Neural cell (in vitro differentiated cells): Measurements from ENCODE around the gene NXNL1. TPM values are rescaled to one million over a fixed set of nuclear protein-coding genes. Genes with fewer than 3 reads are reported as not detected.

ENCODE experiments used
- H2AFZ ChIP-seq: fragments of 200-600, 300-800 bp; sonication (generic), shearing (Covaris generic); 2 replicates; pipeline ENCODE4 v1.6.0; 2014; ENCODE audit warnings: low read depth, mild to moderate bottlenecking, antibody characterized with exemption, low read length, moderate library complexity
- H3F3A ChIP-seq: fragments of 200-600 bp; shearing (Covaris generic); 2 replicates; pipeline ENCODE4 v1.6.1; 2016; ENCODE audit warnings: mild to moderate bottlenecking, moderate library complexity, mixed read lengths, antibody characterized with exemption, low read length; ENCODE audit not compliant: insufficient read depth, poor library complexity, severe bottlenecking
- H3K27ac ChIP-seq: fragments of 200-600, 300-800 bp; sonication (generic), shearing (Covaris generic); 2 replicates; pipeline ENCODE4 v1.5.1; 2014; ENCODE audit warnings: mild to moderate bottlenecking, low read length, moderate library complexity
- H3K27me3 ChIP-seq: fragments of 300-800, 200-600 bp; sonication (generic), shearing (Covaris generic); 2 replicates; pipeline ENCODE4 v1.6.0; 2014; ENCODE audit warnings: mild to moderate bottlenecking, low read depth, low read length, moderate library complexity; ENCODE audit not compliant: insufficient read depth
- H3K36me3 ChIP-seq: fragments of 300-800, 200-600 bp; sonication (generic), shearing (Covaris generic); 2 replicates; pipeline ENCODE4 v1.5.1; 2014; ENCODE audit warnings: mild to moderate bottlenecking, antibody characterized with exemption, low read length, moderate library complexity; ENCODE audit not compliant: insufficient read depth
- H3K4me2 ChIP-seq: fragments of 300-800, 200-600 bp; sonication (generic), shearing (Covaris generic); 2 replicates; pipeline ENCODE4 v1.6.0; 2014; ENCODE audit warnings: mild to moderate bottlenecking, low read length
- H3K4me3 ChIP-seq: fragments of 300-800, 200-600 bp; sonication (generic), shearing (Covaris generic); 2 replicates; pipeline ENCODE4 v1.5.1; 2014; ENCODE audit warnings: mild to moderate bottlenecking, low read length, moderate library complexity
- H3K79me2 ChIP-seq: fragments of 200-600 bp; shearing (Covaris generic); replicated peaks from 2 replicates; pipeline ENCODE4 v1.6.0; 2014; ENCODE audit warnings: mild to moderate bottlenecking, low read length, moderate library complexity; ENCODE audit not compliant: insufficient read depth
- H3K9ac ChIP-seq: fragments of 300-800, 200-600 bp; sonication (generic), shearing (Covaris generic); 2 replicates; pipeline ENCODE4 v1.6.1; 2016; ENCODE audit warnings: mild to moderate bottlenecking, low read length, mixed read lengths
- H3K9me2 ChIP-seq: fragments of 200-600 bp; shearing (Covaris generic); 2 replicates; pipeline ENCODE4 v1.6.1; 2016; ENCODE audit warnings: mild to moderate bottlenecking, low read length, mixed read lengths; ENCODE audit not compliant: insufficient read depth
- H3K9me3 ChIP-seq: fragments of 200-600, 300-800 bp; sonication (generic), shearing (Covaris generic); 2 replicates; pipeline ENCODE4 v1.6.1; 2016; ENCODE audit warnings: mild to moderate bottlenecking, mixed run types, low read length, moderate library complexity, mixed read lengths
- H4K20me1 ChIP-seq: fragments of 200-600 bp; shearing (Covaris generic); 2 replicates; pipeline ENCODE4 v1.6.1; 2016; ENCODE audit warnings: mild to moderate bottlenecking, mixed run types; ENCODE audit not compliant: insufficient read depth
- CTCF ChIP-seq: fragments of 450-650 bp; IDR thresholded peaks from 2 replicates; pipeline ENCODE4 v1.5.1; 2014; ENCODE audit warnings: antibody characterized with exemption, mild to moderate bottlenecking, moderate library complexity; ENCODE audit not compliant: poor library complexity, severe bottlenecking
- EP300 ChIP-seq: fragments of 450-650 bp; conservative IDR thresholded peaks from 2 replicates; pipeline ENCODE4 v1.6.1; 2014; ENCODE audit warnings: antibody characterized with exemption, mild to moderate bottlenecking, moderate library complexity; ENCODE audit not compliant: poor library complexity, severe bottlenecking
- EZH2 ChIP-seq: fragments of 200-600, 300-800 bp; shearing (Covaris generic), sonication (generic); IDR thresholded peaks from 2 replicates; pipeline ENCODE4 v1.6.1; 2014; ENCODE audit warnings: antibody characterized with exemption, low read length, borderline replicate concordance, mild to moderate bottlenecking; ENCODE audit not compliant: insufficient read depth, poor library complexity, severe bottlenecking
- MXI1 ChIP-seq: fragments of 450-650 bp; conservative IDR thresholded peaks from 2 replicates; pipeline ENCODE4 v1.6.1; 2014; ENCODE audit warnings: antibody characterized with exemption, mild to moderate bottlenecking; ENCODE audit not compliant: poor library complexity, severe bottlenecking
- POLR2AphosphoS5 ChIP-seq: IDR thresholded peaks from 2 replicates; pipeline ENCODE4 v1.6.1; 2012
- RAD21 ChIP-seq: fragments of 450-650 bp; conservative IDR thresholded peaks from 2 replicates; pipeline ENCODE4 v1.6.1; 2014; ENCODE audit warnings: antibody characterized with exemption, mild to moderate bottlenecking, moderate library complexity
- REST ChIP-seq: IDR thresholded peaks from 2 replicates; pipeline ENCODE4 v1.6.1; 2012; ENCODE audit warnings: borderline replicate concordance
- SMC3 ChIP-seq: fragments of 450-650 bp; conservative IDR thresholded peaks from 2 replicates; pipeline ENCODE4 v1.6.1; 2014; ENCODE audit warnings: antibody characterized with exemption, mild to moderate bottlenecking, moderate library complexity; ENCODE audit not compliant: poor library complexity
- TAF1 ChIP-seq: IDR thresholded peaks from 2 replicates; pipeline ENCODE4 v1.6.1; 2012; ENCODE audit warnings: low read depth
- polyA plus RNA-seq: library from polyadenylated mRNA; depleted of rRNA; stranded (reverse); fragments of >200 nt; gene quantifications from 2 replicates; pipeline ENCODE4 v1.2.3, GENCODE V29; 2014

The NXNL1 gene
- polyA plus RNA-seq, 1 donor from 2014 or later: not detected

DNA sequence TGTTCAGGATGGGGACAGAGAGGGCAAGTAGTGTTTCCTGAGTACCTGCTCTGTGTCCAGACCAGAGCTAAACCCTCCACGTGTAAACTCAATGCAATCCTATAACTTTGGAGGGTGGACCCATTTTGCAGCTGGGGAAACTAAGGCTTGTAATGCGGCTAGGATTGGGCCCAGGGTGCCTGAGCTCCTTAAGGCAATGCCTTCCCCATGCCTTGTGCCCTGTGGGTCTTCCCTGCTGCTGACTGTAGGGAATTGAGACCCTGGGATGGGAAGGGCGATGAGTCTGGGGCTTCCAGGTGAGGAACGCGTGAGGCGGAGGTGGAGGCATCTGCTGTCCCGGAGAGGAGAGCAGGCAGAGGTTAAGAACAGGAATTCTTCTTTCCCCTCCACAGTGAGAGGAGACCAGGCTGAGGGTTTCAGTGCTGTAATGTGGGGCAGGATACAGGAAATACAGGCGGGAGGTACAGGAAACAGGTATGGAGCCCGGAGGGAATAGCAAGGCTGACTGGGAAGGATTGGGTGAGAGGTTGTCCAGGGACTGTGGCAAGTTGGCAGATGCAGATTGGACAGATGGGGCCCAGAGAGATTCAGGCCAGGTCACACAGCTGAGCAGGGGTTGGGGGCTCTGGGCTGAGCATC lies 28.8 kb upstream of the NXNL1 start:
- H3K9me2 ChIP-seq: no peaks in the 10 kb centered on the region
- H3K4me3 ChIP-seq: no peak overlapping the region
- no peaks in the 10 kb centered on the region for H4K20me1 ChIP-seq
- TF ChIP-seq TAF1 (no peak), REST (no peak), EP300 (no peak), SMC3 (no peak), EZH2 (no peak)
- H3K27ac ChIP-seq: no peak overlapping the region
- no peak overlapping the region for H3K4me2 ChIP-seq
- no peaks in the 10 kb centered on the region for H3K36me3 ChIP-seq
- H3K9me3 ChIP-seq: no peaks in the 10 kb centered on the region
- no peaks in the 10 kb centered on the region for H3F3A ChIP-seq
- no peaks in the 10 kb centered on the region for H3K27me3 ChIP-seq
- H2AFZ ChIP-seq: no peak overlapping the region
- no peaks in the 10 kb centered on the region for H3K79me2 ChIP-seq
- no peak overlapping the region for H3K9ac ChIP-seq

GRCh38 chr19:17488593-17489391 lies 28.1 kb upstream of the NXNL1 start:
- H3K4me3 ChIP-seq: no peak overlapping the region
- no peak overlapping the region for H3K9ac ChIP-seq
- no peaks in the 10 kb centered on the region for H4K20me1 ChIP-seq
- H3K27me3 ChIP-seq: no peaks in the 10 kb centered on the region
- H3K79me2 ChIP-seq: no peaks in the 10 kb centered on the region
- no peaks in the 10 kb centered on the region for H3K9me3 ChIP-seq
- TF ChIP-seq TAF1 (no peak), CTCF (no peak), POLR2AphosphoS5 (no peak), MXI1 (no peak), RAD21 (no peak), EZH2 (no peak), EP300 (no peak), SMC3 (no peak), REST (no peak)
- H3K27ac ChIP-seq: no peak overlapping the region
- H3K36me3 ChIP-seq: no peaks in the 10 kb centered on the region
- H3K4me2 ChIP-seq: no peak overlapping the region
- no peaks in the 10 kb centered on the region for H3F3A ChIP-seq
- H2AFZ ChIP-seq: no peak overlapping the region
- no peaks in the 10 kb centered on the region for H3K9me2 ChIP-seq
